Measurements from ENCODE around the gene ARHGAP23.

The ARHGAP23 gene

DNA sequence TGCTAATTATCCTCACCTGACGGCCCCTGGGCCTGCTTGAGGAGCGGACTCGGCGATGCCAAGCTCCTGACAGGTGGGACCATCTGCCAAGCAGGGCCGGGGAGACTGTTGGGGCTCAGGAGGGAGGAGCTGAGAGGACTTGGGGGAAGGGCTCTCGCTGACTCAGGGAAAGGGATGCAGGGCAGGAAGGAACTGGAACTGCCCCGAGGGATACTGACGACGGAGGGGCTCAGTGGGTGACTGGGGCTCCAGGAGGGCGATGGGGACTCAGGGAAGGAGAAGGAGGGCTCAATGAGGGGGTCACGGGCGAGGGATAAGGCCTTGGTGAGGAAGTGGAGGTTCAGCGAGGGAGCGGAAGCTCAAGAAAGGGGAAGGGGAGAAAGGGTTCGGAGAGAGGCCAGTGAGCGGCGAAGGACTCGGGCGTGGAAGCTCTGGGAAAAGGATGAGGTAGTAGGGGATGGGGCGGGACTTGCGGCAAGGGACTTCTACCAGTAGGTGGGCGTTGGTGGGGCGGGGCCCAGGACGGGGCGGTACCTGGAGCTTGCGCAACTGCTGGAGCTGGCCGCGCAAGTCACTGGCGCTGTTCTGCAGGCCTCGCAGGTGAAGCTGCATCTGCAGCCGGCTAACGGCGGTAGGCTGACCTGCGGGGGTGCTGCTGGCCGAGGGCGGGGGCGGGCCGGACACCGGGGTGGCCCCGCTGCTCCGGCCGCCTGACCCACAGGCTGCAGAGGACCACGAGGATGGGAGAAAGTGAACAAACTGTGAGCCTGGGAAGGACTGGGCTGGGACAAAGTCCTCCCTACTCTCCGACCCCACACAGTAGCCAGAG is 131.0 kb downstream of the ARHGAP23 start:
- Histone ChIP-seq H3K79me2 (ENCODE audit: insufficient read depth, low read length) (no peaks in the 10 kb centered on the region), H4K20me1 (ENCODE audit: low read depth, low read length) (no peaks in the 10 kb centered on the region), H3F3A (ENCODE audit: insufficient read depth) (0 out of 2 replicates have a peak, but pooled peaks cover 7% of the 10 kb centered on the region), H3K9ac (ENCODE audit: low read length) (peak overlapping the region; percentile 48), H3K4me3 (ENCODE audit: insufficient read depth, low read length, poor library complexity, severe bottlenecking) (peak overlapping the region; percentile 64), H3K27me3 (ENCODE audit: low read length) (no peaks in the 10 kb centered on the region), H3K9me2 (replicated peaks; ENCODE audit: insufficient read depth, low read length) (no peaks in the 10 kb centered on the region), H3K27ac (ENCODE audit: low read depth, low read length) (no peak overlapping the region), H2AFZ (ENCODE audit: low read depth, low read length, severe bottlenecking) (peak overlapping the region; percentile 95), H3K9me3 (ENCODE audit: insufficient read depth, low read length) (no peaks in the 10 kb centered on the region), H3K36me3 (ENCODE audit: low read length) (no peaks in the 10 kb centered on the region), H3K4me2 (ENCODE audit: low read depth, low read length, poor library complexity, severe bottlenecking) (peak overlapping the region; percentile 96)
- TF ChIP-seq, protein P1, sequence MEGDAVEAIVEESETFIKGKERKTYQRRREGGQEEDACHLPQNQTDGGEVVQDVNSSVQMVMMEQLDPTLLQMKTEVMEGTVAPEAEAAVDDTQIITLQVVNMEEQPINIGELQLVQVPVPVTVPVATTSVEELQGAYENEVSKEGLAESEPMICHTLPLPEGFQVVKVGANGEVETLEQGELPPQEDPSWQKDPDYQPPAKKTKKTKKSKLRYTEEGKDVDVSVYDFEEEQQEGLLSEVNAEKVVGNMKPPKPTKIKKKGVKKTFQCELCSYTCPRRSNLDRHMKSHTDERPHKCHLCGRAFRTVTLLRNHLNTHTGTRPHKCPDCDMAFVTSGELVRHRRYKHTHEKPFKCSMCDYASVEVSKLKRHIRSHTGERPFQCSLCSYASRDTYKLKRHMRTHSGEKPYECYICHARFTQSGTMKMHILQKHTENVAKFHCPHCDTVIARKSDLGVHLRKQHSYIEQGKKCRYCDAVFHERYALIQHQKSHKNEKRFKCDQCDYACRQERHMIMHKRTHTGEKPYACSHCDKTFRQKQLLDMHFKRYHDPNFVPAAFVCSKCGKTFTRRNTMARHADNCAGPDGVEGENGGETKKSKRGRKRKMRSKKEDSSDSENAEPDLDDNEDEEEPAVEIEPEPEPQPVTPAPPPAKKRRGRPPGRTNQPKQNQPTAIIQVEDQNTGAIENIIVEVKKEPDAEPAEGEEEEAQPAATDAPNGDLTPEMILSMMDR (IDR thresholded peaks at IDR 0.05; ENCODE audit: insufficient read depth, low read length, poor library complexity, severe bottlenecking) = peak; percentile 37
- TF ChIP-seq EZH2phosphoT487 (conservative IDR thresholded peaks at IDR 0.05; ENCODE audit: low read length) = no peak

DNA sequence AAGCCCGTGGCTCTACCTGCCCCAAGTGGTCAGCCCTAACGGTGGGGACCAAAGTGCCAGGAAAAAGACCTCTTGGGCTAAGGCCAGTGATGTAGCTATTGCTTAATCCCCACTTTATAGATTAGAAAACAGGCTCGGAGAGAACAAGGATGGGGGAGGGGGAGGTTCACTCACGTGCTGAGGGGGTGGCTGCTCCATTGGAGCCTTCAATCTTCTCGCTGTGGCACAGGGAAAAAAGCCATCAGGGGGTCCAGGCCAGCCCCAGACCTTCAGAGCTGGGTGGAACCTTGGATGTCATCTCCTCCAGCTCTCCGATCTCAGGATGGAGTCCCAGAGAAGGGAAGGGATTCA is 131.6 kb downstream of the ARHGAP23 start:
- Histone ChIP-seq H3K9ac (ENCODE audit: low read length) (peak overlapping the region; percentile 48; the same call in 1 of the 2 replicates), H3K9me3 (ENCODE audit: insufficient read depth, low read length) (no peaks in the 10 kb centered on the region), H3K36me3 (ENCODE audit: low read length) (no peaks in the 10 kb centered on the region), H3K27ac (ENCODE audit: low read depth, low read length) (no peak overlapping the region), H3K27me3 (ENCODE audit: low read length) (no peaks in the 10 kb centered on the region), H3K79me2 (ENCODE audit: insufficient read depth, low read length) (no peaks in the 10 kb centered on the region), H3K4me3 (ENCODE audit: insufficient read depth, low read length, poor library complexity, severe bottlenecking) (peak overlapping the region; percentile 24), H4K20me1 (ENCODE audit: low read depth, low read length) (no peaks in the 10 kb centered on the region), H3K9me2 (replicated peaks; ENCODE audit: insufficient read depth, low read length) (no peaks in the 10 kb centered on the region), H3K4me2 (ENCODE audit: low read depth, low read length, poor library complexity, severe bottlenecking) (peak overlapping the region; percentile 96), H2AFZ (ENCODE audit: low read depth, low read length, severe bottlenecking) (no peak overlapping the region), H3F3A (ENCODE audit: insufficient read depth) (0 out of 2 replicates have a peak, but pooled peaks cover 7% of the 10 kb centered on the region)
- TF ChIP-seq EZH2phosphoT487 (conservative IDR thresholded peaks at IDR 0.05; ENCODE audit: low read length) = no peak
- TF ChIP-seq, protein P1 (IDR thresholded peaks at IDR 0.05; ENCODE audit: insufficient read depth, low read length, poor library complexity, severe bottlenecking) = no peak

GRCh38 chr17:38560503-38561318 is 132.4 kb downstream of the ARHGAP23 start:
- no peak overlapping the region for H3K4me2 ChIP-seq (ENCODE audit: low read depth, low read length, poor library complexity, severe bottlenecking)
- no peaks in the 10 kb centered on the region for H4K20me1 ChIP-seq (ENCODE audit: low read depth, low read length)
- TF ChIP-seq EZH2phosphoT487 (conservative IDR thresholded peaks at IDR 0.05; ENCODE audit: low read length) = no peak
- TF ChIP-seq, protein P1 (IDR thresholded peaks at IDR 0.05; ENCODE audit: insufficient read depth, low read length, poor library complexity, severe bottlenecking) = no peak
- H3K36me3 ChIP-seq (ENCODE audit: low read length) = no peaks in the 10 kb centered on the region
- no peaks in the 10 kb centered on the region for H3K79me2 ChIP-seq (ENCODE audit: insufficient read depth, low read length)
- H3K9me3 ChIP-seq (ENCODE audit: insufficient read depth, low read length) = no peaks in the 10 kb centered on the region
- H3K9ac ChIP-seq (ENCODE audit: low read length) = no peak overlapping the region
- no peak overlapping the region for H2AFZ ChIP-seq (ENCODE audit: low read depth, low read length, severe bottlenecking)
- 0 out of 2 replicates have a peak, but pooled peaks cover 7% of the 10 kb centered on the region for H3F3A ChIP-seq (ENCODE audit: insufficient read depth)
- H3K27ac ChIP-seq (ENCODE audit: low read depth, low read length) = no peak overlapping the region
- no peaks in the 10 kb centered on the region for H3K9me2 ChIP-seq (replicated peaks; ENCODE audit: insufficient read depth, low read length)
- no peaks in the 10 kb centered on the region for H3K27me3 ChIP-seq (ENCODE audit: low read length)
- no peak overlapping the region for H3K4me3 ChIP-seq (ENCODE audit: insufficient read depth, low read length, poor library complexity, severe bottlenecking)
